Astrocyte of the cerebellum (primary cell): ENCODE measurements around the gene WDR26.
A peak's percentile ranks its signal among the peaks of the same experiment; 100 is the strongest.
"Not testable (repeated sequence)": the region's sequence is repeated elsewhere in the genome, so short reads cannot be mapped to it uniquely, and the experiment has no call there.

Source experiments
- DNase-seq: peaks from one replicate; pipeline ENCODE4 v3.0.0-alpha.2; 2011; ENCODE audit warnings: low read depth
- H3K4me3 ChIP-seq: 2 replicates; pipeline ENCODE4 v1.5.1; 2011; ENCODE audit warnings: mild to moderate bottlenecking, low read depth, low read length, moderate library complexity
- CTCF ChIP-seq: IDR thresholded peaks from 2 replicates; pipeline ENCODE4 v1.5.1; 2012; ENCODE audit warnings: low read length, low read depth, moderate library complexity, mild to moderate bottlenecking; ENCODE audit errors: missing control alignments
- in situ Hi-C: cut with HindIII; loops from 2 replicates; pipeline ENCODE4 v1.10.0; 2017; ENCODE audit warnings: low sequenced_read_pairs

Gene WDR26

GRCh38 chr1:224357626-224358124 is 76.9 kb downstream of the WDR26 start:
- in situ Hi-C loops, result no loop called here
- TF ChIP-seq CTCF, result no peak
- DNase-seq, result no peak
- H3K4me3 ChIP-seq, result peak overlapping the region; percentile 85

GRCh38 chr1:224356685-224357625 is 77.6 kb downstream of the WDR26 start, which contains the start of gene CNIH4:
Gene CNIH4, plus strand, starts transcription at chr1:224356879. Its CDS starts 46 bp downstream, at chr1:224356925.
- no peak for TF ChIP-seq CTCF
- DNase-seq, result peak; percentile 92
- in situ Hi-C loops, result no loop called here
- peak within 1 kb of the TSS; percentile 85 for H3K4me3 ChIP-seq

- in situ Hi-C loops, result no loop called here
- TF ChIP-seq CTCF, result no peak
- H3K4me3 ChIP-seq, result no peak overlapping the region
- DNase-seq, result no peak
Observed at GRCh38 chr1:224353975-224354925, 80.3 kb downstream of the WDR26 start.

- DNase-seq, H3K4me3 ChIP-seq, in situ Hi-C loops: not testable (repeated sequence)
Observed at GRCh38 chr1:224352436-224353085, 82.0 kb downstream of the WDR26 start.

- DNase-seq, in situ Hi-C loops, H3K4me3 ChIP-seq: not testable (repeated sequence)
Observed at GRCh38 chr1:224349716-224350115, 84.9 kb downstream of the WDR26 start.

- TF ChIP-seq CTCF, result no peak
- in situ Hi-C loops, result no loop called here
- no peak overlapping the region for H3K4me3 ChIP-seq
- no peak for DNase-seq
Observed at GRCh38 chr1:224348137-224348536, 86.5 kb downstream of the WDR26 start.

GRCh38 chr1:224343679-224344078 is 90.9 kb downstream of the WDR26 start:
- H3K4me3 ChIP-seq, result no peak overlapping the region

GRCh38 chr1:224340453-224341384 is 93.9 kb downstream of the WDR26 start:
- DNase-seq, in situ Hi-C loops: not testable (repeated sequence)
- peak overlapping the region; percentile 46 for H3K4me3 ChIP-seq

More at GRCh38 chr1:224343679-224344078, 90.9 kb downstream of the WDR26 start:
- no peak for TF ChIP-seq CTCF
- in situ Hi-C loops, result no loop called here
- no peak for DNase-seq
